Measurements from ENCODE around the gene LAMB3. TPM values are rescaled to one million over a fixed set of nuclear protein-coding genes. Genes with fewer than 3 reads are reported as not detected.

Gene LAMB3
- total RNA-seq, 4 donors from 2014 or later, result 2.5 to 69.9 (median 6.3) TPM

- TF ChIP-seq CTCF (IDR thresholded peaks at IDR 0.05), result no peak
- peak; percentile 62 for ATAC-seq (ENCODE audit: low FRiP score)
- DNase-seq (ENCODE audit: low spot score), result no peak
These were observed 21.6 kb upstream of the LAMB3 start for GRCh38 chr1:209673631-209674417.

- ATAC-seq (ENCODE audit: low FRiP score), result no peak
- no peak for TF ChIP-seq CTCF (IDR thresholded peaks at IDR 0.05)
These were observed 20.7 kb upstream of the LAMB3 start for GRCh38 chr1:209672705-209673630.

DNA sequence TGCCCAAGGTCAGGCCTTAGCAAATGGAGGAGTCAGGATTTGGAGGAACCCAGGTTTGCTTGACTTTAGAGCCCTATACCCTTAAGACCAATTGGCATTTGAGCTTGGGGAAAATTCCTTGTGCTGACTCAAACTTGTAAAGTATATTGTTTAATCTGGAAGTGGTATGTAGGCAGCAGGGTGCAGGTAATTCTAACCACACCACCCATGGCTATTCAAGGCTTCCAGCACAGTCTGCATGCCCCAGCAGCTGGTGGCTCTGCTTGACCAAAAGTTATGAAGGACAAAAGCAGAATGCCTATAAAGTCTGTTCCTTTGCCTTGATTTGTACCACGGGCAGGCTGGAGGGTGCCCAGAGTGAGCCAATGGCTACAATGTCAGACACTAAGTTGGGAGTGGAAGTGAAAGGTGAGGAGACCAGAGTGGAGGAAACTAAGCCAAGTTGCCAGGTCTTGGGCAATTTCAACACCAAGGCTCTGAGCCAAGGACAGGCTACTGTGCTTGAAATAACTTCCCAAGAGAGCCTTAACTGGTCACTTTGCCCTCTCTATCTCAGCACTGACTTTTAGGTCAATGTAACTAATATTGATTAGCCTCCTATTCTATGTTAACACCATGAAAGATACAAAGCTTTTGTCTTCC, 18.3 kb upstream of the LAMB3 start:
- ATAC-seq (ENCODE audit: low FRiP score) (no peak), DNase-seq (ENCODE audit: low spot score) (no peak)
- TF ChIP-seq CTCF (IDR thresholded peaks at IDR 0.05), result no peak

More at GRCh38 chr1:209672705-209673630, 20.7 kb upstream of the LAMB3 start:
- DNase-seq (ENCODE audit: low spot score), result no peak

DNA sequence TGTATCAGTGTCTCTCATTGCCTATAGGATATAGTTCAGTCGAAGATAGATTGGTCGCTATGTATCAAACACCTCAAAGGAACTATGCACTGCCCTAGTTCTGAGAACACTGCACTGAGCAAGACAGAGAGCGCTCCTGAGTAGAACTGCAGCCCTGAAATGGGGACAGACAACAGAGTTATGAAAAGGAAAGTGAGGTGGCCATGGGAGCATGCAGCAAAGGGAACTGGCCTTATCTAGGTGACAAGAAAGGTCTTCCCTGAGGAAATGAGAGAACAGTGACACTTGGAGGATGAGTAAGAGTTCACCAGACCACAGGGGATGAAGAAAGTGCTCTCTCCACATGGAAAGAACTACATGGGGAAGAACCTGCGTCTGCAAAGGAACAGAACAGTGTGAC, 15.5 kb upstream of the LAMB3 start:
- ATAC-seq (ENCODE audit: low FRiP score) (no peak), DNase-seq (ENCODE audit: low spot score) (no peak)
- TF ChIP-seq CTCF (IDR thresholded peaks at IDR 0.05), result no peak

GRCh38 chr1:209667103-209667502, 14.9 kb upstream of the LAMB3 start:
- no peak for TF ChIP-seq CTCF (IDR thresholded peaks at IDR 0.05)
- ATAC-seq (ENCODE audit: low FRiP score) (no peak), DNase-seq (ENCODE audit: low spot score) (no peak)

DNA sequence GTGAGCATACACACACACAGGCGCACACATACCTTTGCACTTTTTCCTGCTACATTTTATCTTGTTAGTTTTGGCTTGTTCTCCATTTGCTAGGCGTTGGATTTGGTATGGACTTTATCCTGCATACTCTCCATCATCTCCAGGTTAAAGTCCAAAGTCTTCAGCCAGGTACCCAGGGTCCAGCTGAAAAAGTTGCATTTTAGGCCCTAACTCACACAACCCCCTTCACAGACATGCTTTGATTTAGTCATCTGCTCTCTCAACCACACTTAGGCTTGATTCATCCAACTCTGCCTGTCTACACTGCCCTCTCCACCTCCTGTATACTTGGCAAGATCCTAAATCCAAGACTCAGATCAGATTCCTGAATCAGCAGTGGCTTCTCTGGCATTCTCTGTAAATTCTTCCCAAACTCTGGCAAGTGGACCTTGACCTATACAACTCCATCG, 10.7 kb upstream of the LAMB3 start:
- no peak for TF ChIP-seq CTCF (IDR thresholded peaks at IDR 0.05)
- DNase-seq (ENCODE audit: low spot score), result no peak
- no peak for ATAC-seq (ENCODE audit: low FRiP score)

All from omental fat pad (tissue), 4 donors.